Esophagus squamous epithelium (tissue), 4 donors: ENCODE results near the gene TKFC.

ENCODE experiments used
- POLR2A ChIP-seq, 4 donors: fragments of 450-650 bp; IDR thresholded peaks; one replicate each; pipeline ENCODE4 v1.6.1; 2017; ENCODE audit warnings: antibody characterized with exemption in 4 of 4, mild to moderate bottlenecking in 4 of 4, moderate library complexity in 3 of 4
- TF ChIP-seq, protein P1 (sequence below), 6 experiments: fragments of 450-650 bp in 4 of 6; fragments of 200-600 bp in 2 of 6; sonication (generic) in 2 of 6; IDR thresholded peaks; one replicate each; pipeline ENCODE4 v1.5.1; 2016 to 2019; ENCODE audit warnings: antibody characterized with exemption in 6 of 6, mild to moderate bottlenecking in 4 of 6, moderate library complexity in 4 of 6

DNA sequence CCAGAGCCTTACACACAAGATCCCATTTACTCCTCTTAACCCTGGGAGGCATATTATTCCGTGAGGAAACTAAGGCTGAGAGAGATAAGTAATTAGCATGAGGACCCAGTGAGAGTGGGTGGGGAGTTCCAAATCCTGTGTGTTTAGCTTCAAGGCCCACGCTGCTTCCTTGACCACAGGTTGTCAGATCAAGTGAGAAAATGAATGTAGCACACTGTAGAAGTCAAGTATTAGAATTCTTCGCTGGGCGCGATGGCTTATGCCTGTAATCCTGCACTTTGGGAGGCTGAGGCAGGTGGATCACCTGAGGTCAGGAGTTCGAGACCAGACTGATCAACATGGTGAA, 24.8 kb downstream of the TKFC start:
- TF ChIP-seq, protein P1, sequence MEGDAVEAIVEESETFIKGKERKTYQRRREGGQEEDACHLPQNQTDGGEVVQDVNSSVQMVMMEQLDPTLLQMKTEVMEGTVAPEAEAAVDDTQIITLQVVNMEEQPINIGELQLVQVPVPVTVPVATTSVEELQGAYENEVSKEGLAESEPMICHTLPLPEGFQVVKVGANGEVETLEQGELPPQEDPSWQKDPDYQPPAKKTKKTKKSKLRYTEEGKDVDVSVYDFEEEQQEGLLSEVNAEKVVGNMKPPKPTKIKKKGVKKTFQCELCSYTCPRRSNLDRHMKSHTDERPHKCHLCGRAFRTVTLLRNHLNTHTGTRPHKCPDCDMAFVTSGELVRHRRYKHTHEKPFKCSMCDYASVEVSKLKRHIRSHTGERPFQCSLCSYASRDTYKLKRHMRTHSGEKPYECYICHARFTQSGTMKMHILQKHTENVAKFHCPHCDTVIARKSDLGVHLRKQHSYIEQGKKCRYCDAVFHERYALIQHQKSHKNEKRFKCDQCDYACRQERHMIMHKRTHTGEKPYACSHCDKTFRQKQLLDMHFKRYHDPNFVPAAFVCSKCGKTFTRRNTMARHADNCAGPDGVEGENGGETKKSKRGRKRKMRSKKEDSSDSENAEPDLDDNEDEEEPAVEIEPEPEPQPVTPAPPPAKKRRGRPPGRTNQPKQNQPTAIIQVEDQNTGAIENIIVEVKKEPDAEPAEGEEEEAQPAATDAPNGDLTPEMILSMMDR (IDR thresholded peaks at IDR 0.05), result no peak
- no peak for TF ChIP-seq POLR2A (IDR thresholded peaks at IDR 0.05)
